HG02571 (cell line): ENCODE data around the gene DSCAML1.

ENCODE experiments used
- ATAC-seq: cut with Tn5 transposase; IDR thresholded peaks from one replicate; pipeline ENCODE4 v1.9.1; 2021; ENCODE audit warnings: mild to moderate bottlenecking, moderate library complexity; ENCODE audit not compliant: unreplicated experiment

Gene DSCAML1

DNA sequence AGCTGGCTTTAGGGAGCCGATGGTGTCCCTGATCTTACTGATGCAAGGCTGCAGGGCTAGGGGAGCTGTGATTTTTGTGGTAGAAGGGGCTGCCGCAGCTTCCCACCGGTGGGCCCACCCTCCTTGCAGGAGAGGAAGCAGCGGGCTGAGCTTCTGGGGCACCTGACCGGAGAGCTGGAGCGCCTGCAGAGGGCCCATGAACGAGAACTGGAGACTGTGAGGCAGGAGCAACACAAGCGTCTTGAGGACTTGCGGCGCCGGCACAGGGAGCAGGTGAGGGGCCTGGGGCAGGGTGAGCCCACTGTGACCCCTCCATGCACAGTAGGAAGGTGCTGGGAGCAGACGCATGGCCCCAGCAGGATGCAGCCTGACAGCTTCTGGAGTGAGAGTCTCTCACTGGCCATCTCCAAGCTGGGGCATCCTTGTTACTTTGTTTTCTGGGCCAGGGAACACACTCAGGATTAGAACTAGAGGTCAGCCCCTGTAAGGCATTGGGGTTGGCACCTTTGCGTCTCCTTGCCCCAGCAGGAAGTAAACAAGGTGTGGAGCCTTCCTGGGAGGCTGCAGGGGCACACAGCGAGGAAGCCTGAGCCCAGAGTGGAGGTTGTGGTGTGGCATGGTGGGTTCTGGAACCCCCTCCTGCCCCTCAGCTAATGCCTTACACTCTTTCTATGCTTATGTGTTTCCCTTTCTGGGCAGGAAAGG lies 402.6 kb downstream of the DSCAML1 start:
- ATAC-seq = no peak

DNA sequence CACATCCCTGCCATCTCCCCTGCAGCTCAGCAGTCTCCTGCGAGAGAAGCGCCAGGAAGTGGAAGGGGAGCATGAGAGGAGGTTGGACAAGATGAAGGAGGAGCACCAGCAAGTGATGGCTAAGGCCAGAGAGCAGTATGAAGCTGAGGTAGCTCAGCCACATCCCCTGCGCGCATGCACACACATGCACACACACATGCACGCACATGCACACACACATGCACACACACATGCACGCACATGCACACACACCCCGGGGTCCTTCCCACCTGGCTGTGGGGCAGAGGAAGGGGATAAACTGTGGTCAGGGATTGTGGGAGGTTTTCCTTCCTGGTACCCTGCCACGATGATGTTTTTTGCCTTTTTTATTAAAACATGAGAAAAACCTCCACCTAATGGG lies 404.0 kb downstream of the DSCAML1 start:
- no peak for ATAC-seq

DNA sequence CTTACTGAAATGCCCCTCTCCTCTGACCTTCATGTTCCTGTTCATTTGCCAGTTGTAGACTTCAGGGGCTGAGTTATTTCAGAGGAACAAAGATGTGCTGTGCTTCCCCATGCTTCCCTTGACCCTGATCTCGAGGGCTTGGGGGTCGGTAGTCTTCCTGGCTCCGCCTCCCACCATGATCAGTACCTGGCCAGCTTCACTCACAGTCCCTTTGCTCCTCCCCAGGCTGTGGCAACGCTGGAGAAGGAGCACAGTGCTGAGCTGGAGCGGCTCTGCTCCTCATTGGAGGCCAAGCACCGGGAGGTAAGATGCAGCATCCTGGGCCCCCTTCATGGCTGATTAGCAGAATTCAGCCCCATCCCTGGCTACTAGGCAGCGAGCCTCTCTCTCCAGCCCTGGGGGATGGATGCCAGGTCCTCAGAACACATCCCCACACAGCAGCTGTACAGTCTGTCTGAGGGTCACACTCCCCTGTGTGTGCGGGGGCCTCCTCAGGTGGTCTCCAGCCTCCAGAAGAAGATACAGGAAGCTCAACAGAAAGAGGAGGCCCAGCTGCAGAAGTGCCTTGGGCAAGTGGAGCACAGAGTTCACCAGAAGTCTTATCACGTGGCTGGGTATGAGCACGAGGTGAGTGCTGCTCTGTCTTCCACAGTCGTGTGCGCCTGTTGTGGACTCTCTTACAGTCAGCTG lies 404.9 kb downstream of the DSCAML1 start:
- no peak for ATAC-seq

- ATAC-seq = no peak
Measured at GRCh38 chr11:117391181-117391580, 405.8 kb downstream of the DSCAML1 start.

DNA sequence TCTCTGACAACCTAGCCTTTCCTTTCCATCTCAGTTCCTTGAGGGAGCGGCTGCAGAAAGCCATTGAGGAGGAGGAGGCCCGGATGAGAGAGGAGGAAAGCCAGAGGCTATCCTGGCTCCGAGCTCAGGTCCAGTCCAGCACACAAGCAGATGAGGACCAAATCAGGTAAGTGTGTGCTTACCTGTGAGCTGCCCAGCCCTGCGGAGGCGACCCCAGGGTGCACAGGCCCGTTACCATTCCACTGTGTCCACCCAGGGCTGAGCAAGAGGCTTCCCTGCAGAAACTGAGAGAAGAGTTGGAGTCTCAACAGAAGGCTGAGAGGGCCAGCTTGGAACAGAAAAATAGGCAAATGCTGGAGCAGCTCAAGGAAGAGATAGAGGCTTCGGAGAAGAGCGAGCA lies 406.3 kb downstream of the DSCAML1 start:
- no peak for ATAC-seq

GRCh38 chr11:117387992-117388755 lies 408.8 kb downstream of the DSCAML1 start:
- ATAC-seq = no peak

DNA sequence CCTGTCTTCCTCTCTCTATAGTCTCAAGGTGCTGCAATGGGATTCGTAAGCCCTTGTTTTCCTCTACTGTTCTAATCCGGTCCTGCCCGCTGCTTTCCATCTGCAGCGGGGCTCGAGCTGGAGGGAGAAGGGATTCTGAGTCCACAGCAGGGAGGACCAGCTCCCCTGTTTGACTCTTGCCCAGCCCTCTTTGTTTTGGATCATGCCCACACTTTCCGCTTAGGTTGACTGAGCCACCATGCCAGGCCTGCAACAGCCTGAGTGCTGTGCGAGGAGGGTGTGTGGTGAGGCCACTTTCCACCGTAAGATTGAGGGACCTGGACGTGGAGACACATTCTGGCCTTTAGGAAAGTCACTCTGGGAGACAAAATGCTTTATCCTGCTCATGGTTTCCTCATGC lies 411.1 kb downstream of the DSCAML1 start:
- ATAC-seq = no peak

GRCh38 chr11:117385471-117385870 lies 411.5 kb downstream of the DSCAML1 start:
- ATAC-seq = no peak

DNA sequence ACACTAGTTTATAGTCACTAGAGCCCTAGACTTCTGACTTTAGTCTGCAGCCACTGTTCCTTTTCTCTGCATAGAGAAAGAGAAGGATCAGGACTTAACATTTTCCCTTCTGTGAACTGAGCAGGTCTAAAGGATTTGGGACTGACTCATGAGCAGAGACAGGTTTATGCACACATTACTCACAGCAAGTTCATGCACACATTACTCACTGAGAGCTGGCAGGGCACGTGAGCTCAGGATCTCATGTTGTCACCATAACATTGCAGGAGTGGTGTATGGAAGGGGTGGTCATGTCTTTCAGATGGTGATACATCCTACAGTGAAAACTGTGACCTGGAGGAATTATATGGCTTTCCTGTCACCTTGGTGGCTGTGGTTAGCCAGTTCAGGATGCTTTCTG lies 413.0 kb downstream of the DSCAML1 start:
- no peak for ATAC-seq

DNA sequence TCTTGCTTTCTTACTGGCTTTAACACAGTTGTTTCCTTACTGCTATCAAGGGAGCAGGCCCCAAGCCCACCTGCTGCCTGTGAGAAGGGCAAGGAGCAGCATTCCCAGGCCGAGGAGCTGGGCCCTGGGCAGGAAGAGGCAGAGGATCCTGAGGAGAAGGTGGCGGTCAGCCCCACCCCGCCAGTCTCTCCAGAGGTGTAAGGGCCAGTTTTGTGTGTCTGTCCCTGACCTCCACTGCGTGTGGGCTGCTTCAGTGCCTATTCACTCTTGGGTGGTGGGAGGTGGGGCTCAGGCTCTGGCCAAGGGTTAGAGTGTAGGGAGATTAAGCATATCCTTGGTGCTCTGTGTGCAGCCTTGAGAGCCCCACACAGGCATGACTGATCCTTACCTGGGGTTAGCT lies 414.3 kb downstream of the DSCAML1 start:
- no peak for ATAC-seq

DNA sequence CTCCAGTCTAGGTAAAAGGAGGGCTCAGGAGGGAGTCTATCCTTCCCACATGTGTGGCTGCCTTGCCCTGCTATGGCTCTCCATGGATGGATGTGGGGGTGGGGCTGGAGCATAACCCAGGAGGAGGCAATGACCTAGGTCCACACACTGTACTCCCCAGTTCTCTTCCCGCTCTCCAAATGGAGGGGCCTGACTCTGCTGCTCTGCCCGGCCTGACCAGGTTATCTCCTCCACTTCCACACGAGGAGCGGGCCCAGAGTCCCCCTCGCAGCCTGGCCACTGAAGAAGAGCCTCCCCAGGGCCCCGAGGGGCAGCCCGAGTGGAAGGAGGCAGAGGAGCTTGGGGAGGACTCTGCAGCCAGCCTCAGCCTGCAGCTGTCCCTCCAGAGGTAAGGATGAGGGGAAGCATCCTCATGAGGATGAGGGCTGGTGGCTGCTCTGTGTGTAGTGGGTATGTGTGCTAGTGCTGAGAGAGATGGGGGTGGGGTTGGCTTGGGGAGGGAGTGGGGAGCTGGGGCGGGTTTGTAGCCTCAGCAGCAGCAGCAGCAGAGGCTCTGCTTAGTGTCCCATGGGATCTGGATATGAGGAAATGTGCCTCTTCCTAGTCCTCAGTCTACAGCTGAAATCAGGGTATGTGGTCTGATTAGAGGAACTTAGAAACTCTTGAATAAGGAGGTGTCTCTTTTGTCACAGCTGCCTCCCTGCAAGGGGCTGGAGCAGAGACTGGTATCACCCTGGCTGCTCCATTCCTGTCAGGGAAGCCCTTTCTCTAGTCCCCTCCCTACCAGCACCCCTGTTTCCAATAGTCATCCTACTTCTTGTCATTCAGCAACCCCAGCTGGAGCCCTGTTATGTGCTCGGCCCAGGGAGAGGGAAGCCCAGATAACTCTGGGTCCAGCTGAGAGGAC lies 415.3 kb downstream of the DSCAML1 start:
- no peak for ATAC-seq

DNA sequence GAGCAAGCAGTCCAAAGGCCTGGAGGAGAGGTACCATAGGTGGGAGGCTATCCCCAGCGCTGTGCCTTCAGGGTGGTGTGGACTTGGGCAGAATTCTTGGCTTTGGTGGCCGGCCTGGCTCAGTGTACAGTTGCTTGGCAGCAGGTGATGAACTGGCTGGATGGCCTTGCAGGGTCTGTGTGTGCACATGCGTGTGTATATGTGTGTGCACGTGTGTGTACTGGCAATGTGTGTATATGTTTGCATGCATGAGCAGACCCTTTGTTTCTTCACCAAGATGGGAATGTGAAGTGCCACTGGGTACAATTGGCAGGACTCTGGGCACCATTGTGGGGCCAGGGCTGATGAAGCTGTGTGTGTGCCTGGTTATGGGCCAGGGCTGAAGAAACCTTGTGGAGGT lies 416.3 kb downstream of the DSCAML1 start:
- ATAC-seq = no peak

- ATAC-seq = no peak
Measured at GRCh38 chr11:117378976-117379865, 417.8 kb downstream of the DSCAML1 start.
